Activated naive CD8-positive, alpha-beta T cell treated with anti-CD3 and anti-CD28 coated beads, Interleukin-2, amount 50 U/mL, for 16 hours (primary cell): Measurements from ENCODE around the gene RAB23.
"Not testable (repeated sequence)": the region's sequence is repeated elsewhere in the genome, so short reads cannot be mapped to it uniquely, and the experiment has no call there.

Experiments
- DNase-seq: peaks from one replicate; pipeline ENCODE4 v3.0.0-alpha.2; 2020; ENCODE audit warnings: low read depth, low spot score

RAB23 gene

DNA sequence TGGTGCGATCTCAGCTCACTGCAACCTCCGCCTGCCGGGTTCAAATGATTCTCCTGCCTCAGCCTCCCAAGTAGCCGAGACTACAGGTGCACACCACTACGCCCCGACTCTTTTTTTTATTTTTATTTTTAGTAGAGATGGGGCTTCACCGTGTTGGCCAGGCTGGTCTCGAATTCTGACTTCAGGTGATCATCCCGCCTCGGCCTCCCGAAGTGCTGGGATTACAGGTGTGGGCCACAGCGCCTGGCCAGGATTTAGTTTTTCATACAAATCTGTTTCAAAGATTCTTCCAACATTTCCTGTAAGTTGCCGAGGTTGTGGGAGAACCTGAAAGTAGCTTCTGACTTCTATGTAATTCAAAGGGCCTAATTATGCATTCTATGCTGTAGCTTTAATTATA, 21.4 kb upstream of the RAB23 start:
- not testable (repeated sequence) for DNase-seq

DNA sequence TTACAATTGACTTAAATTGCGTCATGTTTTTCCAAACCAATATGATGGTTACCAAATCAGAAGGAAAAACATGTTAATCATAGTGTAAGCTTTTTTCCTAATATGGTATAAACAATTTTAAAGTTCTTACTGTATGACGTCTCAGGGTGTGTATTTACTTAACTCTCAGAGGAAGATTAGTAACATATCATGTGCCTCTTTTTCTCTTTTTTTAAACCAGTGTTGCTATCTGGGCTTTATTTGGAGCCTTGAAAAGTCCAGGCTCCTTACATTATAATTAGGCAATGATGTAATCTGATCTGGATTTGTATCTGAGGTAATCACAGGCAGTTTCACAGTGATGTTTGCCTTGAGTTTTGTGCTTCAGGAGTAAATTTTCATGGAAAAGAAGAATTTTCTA, 20.4 kb upstream of the RAB23 start:
- DNase-seq, result no peak

DNA sequence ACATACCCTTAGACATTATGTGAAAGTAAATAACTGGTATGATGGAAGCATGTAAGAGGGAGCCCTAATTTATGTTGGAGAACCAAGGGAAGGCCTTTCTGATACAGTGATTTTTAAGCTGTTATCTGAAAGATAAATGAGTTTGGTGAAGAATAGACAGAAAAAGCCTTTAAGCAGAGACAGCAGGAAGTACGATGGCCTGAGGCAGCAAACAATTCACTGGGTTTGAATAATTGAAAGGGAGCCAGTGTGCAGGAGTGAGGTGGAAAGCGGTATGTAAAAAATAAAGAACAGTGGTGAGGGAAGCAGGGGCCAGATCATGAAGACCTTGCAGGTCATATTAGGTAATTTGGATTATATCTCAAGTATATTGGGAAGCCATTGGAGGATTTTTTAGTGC, 4.1 kb upstream of the RAB23 start:
- no peak for DNase-seq

DNA sequence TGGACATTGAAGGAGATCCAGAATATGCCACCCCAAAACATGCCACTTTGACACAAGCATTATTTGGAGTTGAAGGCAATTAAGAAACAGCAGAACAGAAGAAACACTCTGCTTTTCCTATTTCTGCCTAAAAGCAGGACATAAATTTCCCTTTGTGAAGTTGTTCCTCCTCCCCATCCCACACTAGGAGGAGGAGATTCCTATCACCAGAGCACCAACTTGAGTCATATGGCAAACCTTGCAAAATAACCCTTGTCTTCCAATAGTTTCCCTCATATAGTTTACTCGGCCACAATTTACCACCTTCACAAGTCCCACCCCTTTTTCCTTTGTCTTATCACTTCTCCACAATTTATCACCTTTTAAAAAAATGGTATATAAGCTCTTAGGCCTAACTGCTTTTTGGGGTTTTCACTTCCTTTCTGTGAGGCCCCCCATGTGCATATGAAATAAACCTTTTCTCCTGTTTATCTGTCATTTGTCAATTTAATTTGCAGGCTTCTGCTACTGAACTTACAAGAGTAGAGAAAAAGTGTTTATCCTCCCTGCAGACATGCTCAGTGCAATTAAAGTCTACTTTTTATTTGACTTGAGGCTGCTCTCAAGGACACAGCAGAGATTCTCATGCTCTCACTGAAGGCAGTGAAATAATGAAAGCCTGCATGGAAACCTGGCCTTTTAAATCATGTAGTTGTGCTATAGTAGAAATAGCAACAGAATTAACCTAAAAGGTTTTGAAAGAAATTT, 2.8 kb upstream of the RAB23 start:
- DNase-seq, result no peak

DNA sequence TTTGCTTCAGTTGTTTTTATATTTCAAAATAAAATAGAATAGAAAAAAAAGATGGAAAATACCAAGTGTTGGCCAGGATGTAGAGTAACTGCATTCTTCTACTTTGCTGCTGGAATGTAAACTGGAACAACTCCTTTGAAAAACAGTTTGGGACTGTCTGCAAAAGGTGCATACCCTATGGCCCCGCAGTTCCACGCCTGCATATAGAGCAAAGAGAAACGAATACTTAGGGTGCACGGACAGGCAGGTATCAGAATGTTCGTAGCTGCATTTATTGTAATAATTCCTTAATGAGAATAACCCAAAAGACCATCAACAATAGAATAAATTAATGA, 603 bp upstream of the RAB23 start:
- no peak for DNase-seq

DNA sequence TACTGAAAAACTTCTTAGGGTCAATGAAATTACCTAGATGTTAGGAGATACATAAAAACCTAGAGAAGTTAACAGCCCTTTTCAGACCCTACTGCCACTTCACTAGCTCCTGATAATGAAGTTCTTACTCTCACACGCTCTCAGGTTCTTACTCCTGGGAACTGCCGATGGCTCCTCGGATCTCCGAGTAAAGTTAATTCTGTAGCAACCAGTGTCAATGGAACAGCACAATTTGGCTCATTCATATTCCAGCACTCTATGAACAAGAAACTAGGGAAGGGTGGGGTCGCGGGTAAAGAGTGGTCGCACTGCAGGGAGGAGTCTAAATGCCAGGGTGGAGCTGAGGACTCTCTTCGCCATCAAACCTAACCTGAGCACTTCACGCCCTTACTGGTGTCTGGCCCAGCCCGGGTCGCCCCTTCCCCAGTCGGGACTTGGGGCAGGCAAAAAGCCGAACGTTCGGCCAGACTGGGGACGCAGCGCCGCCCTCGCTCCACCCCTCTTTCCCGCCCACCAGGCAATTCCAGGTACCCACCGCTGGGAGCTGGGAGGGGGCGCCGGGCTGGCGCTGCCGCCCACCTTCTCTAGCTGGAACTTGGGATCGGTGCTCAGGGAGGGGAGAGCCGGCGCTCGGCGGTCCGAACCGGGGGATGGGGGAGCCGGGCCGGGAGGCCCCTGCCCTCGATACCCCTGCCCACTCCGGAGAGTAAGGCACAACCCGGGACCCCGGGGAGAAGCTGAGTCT, 744 bp downstream of the RAB23 start:
- no peak for DNase-seq

DNA sequence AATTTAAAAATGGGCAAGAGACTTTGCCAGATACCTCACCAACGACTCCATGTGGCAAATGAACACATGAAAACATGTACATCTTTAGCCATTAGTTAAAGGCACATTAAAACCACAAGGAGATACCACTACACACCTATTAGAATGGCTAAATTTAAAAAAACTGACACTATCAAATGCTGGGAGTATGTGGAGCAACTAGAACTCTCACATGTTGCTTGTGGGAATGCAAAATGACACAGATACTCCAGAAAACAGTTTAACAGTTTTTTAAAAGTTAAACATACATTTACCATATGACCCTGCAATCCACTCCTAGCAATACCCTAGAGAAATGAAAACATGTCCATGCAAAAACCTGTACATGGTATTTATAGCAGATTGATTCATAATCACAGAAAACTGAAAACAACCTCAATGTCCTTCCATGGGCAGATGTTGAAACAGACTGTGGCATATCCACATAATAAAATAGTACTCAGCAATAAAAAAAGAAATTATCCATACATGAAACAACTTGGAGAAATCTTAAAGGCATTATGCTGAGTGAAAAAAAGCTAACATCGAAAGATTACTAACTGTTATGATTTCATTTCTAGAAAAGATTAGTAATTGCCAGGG, 1.9 kb downstream of the RAB23 start:
- no peak for DNase-seq

DNA sequence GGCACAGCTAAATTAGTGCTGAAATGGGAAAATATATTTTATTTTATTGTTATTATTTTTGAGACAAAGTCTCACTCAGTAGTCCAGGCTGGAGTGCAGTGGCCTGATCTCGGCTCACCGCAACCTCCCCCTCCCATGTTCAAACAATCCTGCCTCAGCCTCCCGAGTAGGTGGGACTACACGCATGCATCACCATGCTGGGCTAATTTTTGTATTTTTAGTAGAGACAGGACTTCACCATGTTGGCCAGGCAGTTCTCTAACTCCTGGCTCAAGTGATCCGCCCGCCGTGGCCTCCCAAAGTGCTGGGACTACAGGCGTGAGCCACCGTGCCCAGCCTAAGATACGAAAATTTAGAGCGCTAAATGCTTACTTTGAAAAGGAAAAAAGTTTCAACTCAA, 4.8 kb downstream of the RAB23 start:
- no peak for DNase-seq

DNA sequence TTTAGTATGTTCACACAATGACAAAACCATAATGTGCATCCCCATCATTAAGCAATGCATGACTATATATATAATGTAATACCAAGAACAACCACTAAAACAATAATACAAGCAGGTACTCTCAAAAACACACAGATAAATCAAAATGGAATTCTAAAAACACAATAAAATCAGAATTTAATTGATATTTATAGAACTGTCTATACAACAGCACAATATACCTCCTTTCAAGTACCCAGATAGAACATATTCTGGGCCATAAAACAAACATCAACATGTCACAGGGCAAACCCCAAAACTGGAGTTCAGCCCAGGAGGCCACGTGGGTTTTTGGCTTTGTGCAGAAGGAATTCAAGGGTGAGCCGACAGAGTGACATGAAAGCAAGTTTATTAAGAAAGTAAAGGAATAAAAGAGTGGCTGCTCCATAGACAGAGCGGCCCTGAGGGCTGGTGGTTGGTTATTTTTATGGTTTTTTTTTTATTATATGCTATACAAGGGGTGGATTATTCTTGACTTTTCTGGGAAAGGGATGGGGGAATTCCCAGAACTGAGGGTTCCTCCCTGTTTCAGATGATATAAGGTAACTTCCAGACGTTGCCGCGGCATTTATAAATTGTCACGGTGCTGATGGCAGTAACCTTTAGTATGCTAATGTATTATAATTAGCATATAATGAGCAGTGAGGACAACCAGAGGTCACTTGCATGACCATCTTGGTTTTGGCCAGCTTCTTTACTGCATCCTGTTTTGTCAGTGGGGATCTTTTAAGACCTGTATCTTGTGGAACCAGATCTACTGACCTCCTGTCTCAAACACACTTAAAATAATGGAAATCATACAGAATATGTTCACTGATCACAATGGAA, 5.6 kb downstream of the RAB23 start:
- DNase-seq, result no peak

DNA sequence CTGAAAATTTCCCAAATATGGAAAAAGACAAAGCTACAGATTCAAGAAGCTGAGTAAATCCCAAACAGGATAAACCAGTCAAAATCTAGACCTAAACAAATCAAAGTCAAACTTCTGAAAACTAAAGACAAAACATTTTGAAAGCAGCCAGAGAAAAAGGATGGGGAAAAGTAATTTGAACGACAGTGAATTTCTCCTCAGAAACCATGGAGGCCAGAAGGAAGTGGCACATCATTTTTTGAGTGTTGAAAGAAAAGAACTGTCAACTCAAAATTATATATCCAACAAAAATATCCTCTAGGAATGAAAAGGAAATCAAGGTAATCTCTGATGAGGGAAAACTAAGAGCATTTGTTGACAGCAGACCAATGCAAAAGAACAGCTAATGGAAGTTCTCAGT, 6.8 kb downstream of the RAB23 start:
- DNase-seq, result no peak

DNA sequence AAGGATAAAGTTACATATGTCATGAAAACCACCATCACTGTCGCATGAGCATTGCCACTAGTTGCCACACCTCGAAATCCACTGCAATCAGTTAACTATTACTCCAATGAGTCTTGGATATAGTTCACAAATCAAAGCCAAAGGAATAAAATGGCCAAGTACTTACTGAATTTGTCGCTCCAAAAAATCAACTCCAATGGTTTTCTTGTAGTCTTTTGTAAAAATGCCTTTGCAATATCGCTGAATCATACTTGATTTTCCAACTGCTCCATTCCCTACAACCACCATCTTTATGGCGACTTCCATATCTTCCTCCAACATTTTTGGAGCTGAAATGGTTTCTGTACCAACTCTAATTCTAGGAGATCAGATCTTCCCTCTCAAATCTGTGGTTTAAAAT, 12.0 kb downstream of the RAB23 start:
- DNase-seq, result no peak

DNA sequence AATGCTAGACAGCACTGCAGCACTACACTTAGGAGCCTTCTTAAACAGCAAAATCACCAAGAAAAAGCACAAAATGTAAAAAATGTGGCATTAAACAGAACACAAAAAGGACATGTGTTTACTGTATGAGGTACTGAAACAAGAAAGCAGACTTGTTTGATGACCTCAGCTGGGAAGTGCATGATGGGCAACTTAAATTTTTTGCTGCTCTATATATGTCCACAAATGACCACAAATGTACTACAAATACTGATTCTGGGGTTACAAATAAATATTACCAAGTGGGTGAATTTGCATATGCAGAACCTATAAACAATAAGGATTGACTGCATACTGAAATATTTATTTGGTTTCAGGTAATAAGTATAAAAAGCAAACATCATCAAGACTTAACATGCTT, 13.1 kb downstream of the RAB23 start:
- no peak for DNase-seq

DNA sequence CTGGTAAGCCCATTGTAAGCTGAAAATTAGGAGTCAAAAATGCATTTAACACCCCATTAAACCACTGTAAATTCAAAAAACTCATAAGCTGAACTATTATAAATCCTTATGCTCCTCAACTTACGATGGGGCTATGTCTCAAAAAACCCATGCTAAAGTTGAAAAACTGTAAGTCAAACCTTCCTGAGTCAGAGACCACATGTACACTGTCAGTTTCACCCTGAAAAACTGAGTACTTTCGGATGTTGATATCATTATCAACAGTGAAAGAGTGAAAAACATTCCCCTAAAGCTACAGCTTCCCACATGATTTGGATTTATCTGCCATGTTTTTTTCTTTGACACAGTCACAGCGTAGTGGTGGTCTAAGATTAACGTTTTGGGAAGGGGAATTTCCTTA, 14.2 kb downstream of the RAB23 start:
- DNase-seq, result no peak

DNA sequence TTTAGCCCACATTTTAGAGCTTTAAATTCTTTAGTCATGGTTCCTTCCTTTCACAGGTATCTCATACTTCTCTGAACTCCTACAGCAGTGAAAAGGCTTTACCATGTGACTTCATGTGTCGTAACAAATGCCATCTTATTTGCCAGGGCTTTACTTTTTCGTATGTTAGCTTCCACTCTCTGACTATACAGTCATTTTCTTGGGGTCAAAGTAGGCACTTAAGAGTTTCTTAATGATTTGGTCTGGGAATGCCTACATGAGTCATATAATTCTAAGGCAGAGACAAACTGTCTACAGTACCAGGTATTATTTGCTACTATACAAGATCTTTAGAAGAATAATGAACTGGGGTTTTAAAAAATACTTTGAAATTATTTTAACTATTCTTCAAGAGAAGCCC, 15.0 kb downstream of the RAB23 start:
- DNase-seq, result no peak

DNA sequence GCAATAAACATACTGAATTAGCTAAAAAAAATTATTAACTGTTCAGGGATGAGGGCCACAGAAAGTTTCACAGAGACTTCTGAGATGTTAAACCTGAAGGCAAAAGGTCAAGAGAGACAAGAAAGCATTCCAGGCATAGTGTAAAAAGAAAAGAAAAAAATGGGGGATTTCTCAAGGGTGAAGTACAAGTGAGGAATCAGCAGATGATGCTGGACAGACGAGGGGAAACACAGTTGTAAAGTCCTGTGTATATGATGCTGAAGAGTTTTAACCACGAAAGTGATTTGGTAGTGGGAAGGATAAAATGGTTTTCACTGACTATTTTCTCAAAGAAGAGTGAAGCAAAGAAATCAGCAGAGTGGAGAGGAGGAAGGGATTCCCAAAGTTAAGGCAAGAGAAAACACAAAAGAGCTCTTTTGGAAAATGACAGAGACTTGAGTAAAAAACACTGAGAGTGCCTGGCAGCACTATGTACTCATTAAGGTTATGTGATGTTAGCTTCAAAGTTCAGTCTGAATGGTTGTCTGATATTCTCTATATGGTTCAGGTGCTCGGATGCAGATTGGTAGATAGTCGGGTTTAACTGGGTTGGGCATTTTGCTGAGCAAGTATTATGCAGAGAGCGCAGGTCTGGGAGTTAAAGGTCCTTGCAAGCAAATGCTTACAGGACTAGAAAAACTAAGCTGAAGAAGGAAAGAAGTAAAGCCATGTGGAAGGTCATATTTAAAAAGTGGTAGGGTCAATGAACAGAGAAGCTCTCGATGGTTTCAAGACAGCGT, 16.4 kb downstream of the RAB23 start:
- DNase-seq, result no peak

DNA sequence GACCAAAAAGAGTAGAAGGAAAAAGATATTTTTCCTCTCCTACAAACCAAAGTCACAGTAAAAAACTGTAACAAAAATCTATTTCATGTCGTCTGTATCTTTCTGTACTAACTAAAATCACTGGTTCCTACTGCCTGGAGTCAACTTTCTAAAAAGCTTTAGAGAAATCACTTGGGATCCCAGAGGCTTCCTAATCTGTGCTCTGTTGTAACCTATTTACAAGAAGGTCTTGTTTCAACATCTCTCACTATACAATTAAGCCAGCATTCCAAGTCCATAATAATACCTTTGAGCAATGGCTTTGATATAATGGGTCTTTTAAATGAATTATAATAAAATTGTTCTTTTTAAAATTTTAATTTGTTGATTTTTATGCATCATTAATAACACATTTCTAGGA, 20.4 kb downstream of the RAB23 start:
- no peak for DNase-seq

DNA sequence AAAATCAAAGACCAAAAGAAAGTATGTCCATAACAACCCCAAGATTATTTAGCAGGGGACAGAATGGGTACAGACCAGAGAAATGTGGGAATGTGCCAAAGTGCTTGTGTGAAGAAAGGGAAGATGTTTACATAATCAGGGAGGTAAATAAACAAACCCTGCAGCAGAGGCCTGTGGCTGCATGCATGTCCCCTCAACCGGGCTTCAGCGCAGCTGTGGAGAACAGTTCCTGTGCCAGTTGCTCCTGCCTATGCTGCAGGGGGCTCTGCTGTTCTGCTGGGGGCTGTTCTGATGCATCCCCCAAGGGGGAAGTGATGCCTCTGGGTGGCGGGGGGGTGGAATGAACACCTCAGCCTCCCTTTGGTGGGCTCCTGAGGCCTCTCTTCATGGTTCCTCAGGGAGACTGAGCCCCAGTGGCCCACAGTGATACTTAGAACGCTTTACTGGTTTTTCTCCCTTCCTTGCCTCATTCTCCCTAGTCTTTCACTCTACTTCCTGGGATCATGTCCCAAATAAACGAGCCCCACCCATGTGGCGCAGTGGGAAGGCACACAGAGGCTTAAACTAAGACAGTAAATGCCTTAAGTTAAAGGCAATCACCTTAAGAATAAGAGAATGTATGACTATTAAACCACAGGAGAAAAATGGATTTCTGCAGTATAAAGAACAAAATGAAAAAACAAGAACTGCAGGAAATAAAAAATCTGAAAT, 23.0 kb downstream of the RAB23 start:
- DNase-seq, result no peak

DNA sequence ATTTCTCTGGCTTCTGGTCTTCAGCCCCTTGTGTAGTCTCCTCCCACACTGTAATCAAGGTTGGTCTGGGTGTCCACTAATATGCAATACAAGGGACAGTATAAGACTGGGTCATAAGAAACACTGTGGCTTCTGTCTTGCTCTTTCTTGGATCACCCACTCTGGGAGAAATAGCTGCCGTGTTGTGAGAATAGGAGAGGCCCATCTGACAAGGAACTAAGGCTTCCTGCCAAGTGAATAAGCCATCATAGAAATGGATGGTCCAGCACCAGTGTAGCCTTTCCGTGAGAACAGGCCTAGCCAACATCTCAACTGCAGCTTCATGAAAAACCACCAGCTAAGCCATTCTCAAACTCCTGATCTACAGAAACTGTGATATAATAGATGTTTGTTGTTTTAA, 26.6 kb downstream of the RAB23 start:
- no peak for DNase-seq

DNA sequence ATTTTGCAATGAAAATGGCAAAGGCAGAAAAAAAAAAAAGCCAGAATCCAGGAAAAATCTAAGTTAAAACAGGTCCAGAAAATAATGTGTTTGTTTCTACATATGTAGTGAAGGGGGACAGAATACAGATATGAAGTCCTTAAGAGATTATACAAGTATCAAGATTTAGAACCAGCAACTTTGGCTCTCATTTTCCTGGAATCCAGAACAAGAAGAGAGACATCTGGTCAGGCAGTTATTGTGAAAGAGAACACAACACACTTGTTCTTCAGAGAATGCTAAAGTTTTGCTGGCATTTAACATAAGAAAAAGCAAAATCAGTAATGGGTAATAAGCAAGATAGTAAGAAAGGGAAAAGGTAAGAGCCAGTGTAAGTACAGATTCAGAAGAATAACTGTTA, 28.9 kb downstream of the RAB23 start:
- no peak for DNase-seq

DNA sequence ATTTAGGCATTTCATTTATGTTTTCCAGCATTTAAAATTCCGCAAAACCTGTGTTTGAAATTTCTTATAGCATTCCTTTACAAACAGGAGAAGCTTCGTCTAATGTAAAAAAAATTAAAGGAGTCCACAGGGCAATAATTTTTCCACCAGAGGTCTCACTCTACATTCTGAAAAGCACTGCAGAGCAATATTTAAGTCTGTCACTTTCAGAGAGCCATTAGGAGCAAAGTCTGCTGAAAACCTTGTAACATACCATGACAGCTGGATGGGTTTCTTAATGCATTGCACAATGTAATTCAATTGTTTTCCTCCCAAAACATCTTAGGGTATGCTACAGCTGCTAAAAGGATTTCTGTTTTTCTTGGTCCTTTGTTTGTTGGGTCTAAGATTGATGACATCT, 32.0 kb downstream of the RAB23 start:
- no peak for DNase-seq

DNA sequence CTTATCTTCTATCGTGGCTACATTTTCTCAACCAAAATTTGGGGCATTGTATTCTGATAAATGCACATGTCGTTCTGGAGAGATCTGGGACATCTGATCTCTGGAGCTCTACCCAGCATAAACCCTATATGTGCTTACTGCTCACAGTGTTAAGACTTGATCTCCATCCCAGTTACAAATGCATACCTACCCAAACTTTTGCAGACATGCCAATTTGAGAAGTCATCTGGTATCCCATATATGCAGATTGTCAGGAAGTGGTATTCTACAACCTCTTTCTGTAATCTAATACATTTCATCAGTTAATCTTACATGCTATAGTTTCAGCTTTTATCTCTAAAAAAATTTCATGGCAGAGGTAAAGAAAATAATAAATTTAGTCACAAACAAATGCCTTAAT, 38.8 kb downstream of the RAB23 start:
- no peak for DNase-seq
